ENCODE results near the gene ZBTB8A.

- TF ChIP-seq CTCF (IDR thresholded peaks at IDR 0.05) (no peak), POLR2A (IDR thresholded peaks at IDR 0.05) (peak in 1 of 2 donors; percentile 62)
These were observed 111.7 kb downstream of the ZBTB8A start, which contains the start of gene RBBP4 for GRCh38 chr1:32650752-32651460.

Measured in lower leg skin (tissue), 3 donors.